Colon (tissue), 2 donors: ENCODE data around the gene MEIS2.

Source experiments
- FAIRE-seq: peaks from 2 replicates; lab custom pipeline; 2012; peaks lifted over from hg19 to GRCh38; lab: Jason Lieb, UNC
- donor health status: control.
- donor health status: control.

The MEIS2 gene

GRCh38 chr15:36899696-36900095 lies 200.7 kb downstream of the MEIS2 start:
- no peak for FAIRE-seq

- FAIRE-seq = no peak
These were observed 201.7 kb downstream of the MEIS2 start for GRCh38 chr15:36898536-36899126.

- no peak for FAIRE-seq
These were observed 202.5 kb downstream of the MEIS2 start for GRCh38 chr15:36897834-36898233.

- no peak for FAIRE-seq
These were observed 203.4 kb downstream of the MEIS2 start for GRCh38 chr15:36896949-36897348.

- no peak for FAIRE-seq
These were observed 206.3 kb downstream of the MEIS2 start for GRCh38 chr15:36894075-36894474.

- FAIRE-seq = no peak
These were observed 207.1 kb downstream of the MEIS2 start for GRCh38 chr15:36893276-36893675.

- FAIRE-seq = no peak
These were observed 212.0 kb downstream of the MEIS2 start for GRCh38 chr15:36888011-36888992.

- no peak for FAIRE-seq
These were observed 213.0 kb downstream of the MEIS2 start for GRCh38 chr15:36887214-36887961.

- no peak for FAIRE-seq
These were observed 213.6 kb downstream of the MEIS2 start for GRCh38 chr15:36886701-36887100.

- FAIRE-seq = no peak
These were observed 214.2 kb downstream of the MEIS2 start for GRCh38 chr15:36886191-36886590.

GRCh38 chr15:36885771-36886170 lies 214.6 kb downstream of the MEIS2 start:
- no peak for FAIRE-seq

GRCh38 chr15:36884936-36885635 lies 215.3 kb downstream of the MEIS2 start:
- FAIRE-seq = no peak

GRCh38 chr15:36884518-36884875 lies 215.9 kb downstream of the MEIS2 start:
- FAIRE-seq = no peak

- FAIRE-seq = no peak
These were observed 216.4 kb downstream of the MEIS2 start for GRCh38 chr15:36883713-36884517.

- FAIRE-seq = no peak
These were observed 217.7 kb downstream of the MEIS2 start for GRCh38 chr15:36882487-36883131.

- FAIRE-seq = no peak
These were observed 218.3 kb downstream of the MEIS2 start for GRCh38 chr15:36882056-36882455.

- FAIRE-seq = no peak
These were observed 218.8 kb downstream of the MEIS2 start for GRCh38 chr15:36881516-36881915.

GRCh38 chr15:36880913-36881460 lies 219.4 kb downstream of the MEIS2 start:
- FAIRE-seq = no peak

- no peak for FAIRE-seq
These were observed 220.0 kb downstream of the MEIS2 start for GRCh38 chr15:36880224-36880912.
